OCI-LY7 (cell line): Measurements from ENCODE around the gene SSTR5. TPM values are rescaled to one million over a fixed set of nuclear protein-coding genes. Genes with fewer than 3 reads are reported as not detected.

Source experiments
- BruUV-seq: library from RNA; stranded (reverse); fragments of 400-500 nt; replicated peaks from 2 replicates; lab custom pipeline; 2021; lab: Mats Ljungman, UMichigan
- CTCF ChIA-PET: fragments of 300-600 bp; sonication (Branson Sonifier 250); formaldehyde crosslinking; loops from one replicate; lab custom pipeline; 2022; ENCODE audit warnings: antibody characterized with exemption; ENCODE audit not compliant: unreplicated experiment; lab: Charles Lee
- POLR2A ChIA-PET: fragments of 300-600 bp; sonication (Branson Sonifier 250); formaldehyde crosslinking; loops from one replicate; lab custom pipeline; 2022; ENCODE audit warnings: antibody characterized with exemption; lab: Charles Lee
- DNase-seq: peaks from one replicate; pipeline ENCODE4 v3.0.0-alpha.2; 2015; ENCODE audit warnings: low spot score
- H2AFZ ChIP-seq: fragments of 200-600 bp; sonication (generic), shearing (Covaris generic); 2 replicates; pipeline ENCODE4 v1.6.1; 2014; ENCODE audit warnings: mild to moderate bottlenecking, antibody characterized with exemption, low read length, moderate library complexity
- H3K27ac ChIP-seq: fragments of 200-600 bp; sonication (generic); 2 replicates; pipeline ENCODE4 v1.5.1; 2014; ENCODE audit warnings: mixed run types, low read depth, mild to moderate bottlenecking, moderate library complexity, low read length, inconsistent platforms; ENCODE audit not compliant: poor library complexity, severe bottlenecking
- H3K36me3 ChIP-seq: fragments of 200-600 bp; sonication (generic); 2 replicates; pipeline ENCODE4 v1.6.1; 2014; ENCODE audit warnings: mild to moderate bottlenecking, antibody characterized with exemption, low read length, moderate library complexity, mixed read lengths; ENCODE audit not compliant: insufficient read depth
- H3K4me1 ChIP-seq: fragments of 200-600 bp; sonication (generic); 2 replicates; pipeline ENCODE4 v1.5.1; 2014; ENCODE audit warnings: mild to moderate bottlenecking, low read length; ENCODE audit not compliant: insufficient read depth, poor library complexity, severe bottlenecking
- H3K4me2 ChIP-seq: fragments of 200-600 bp; sonication (generic); 2 replicates; pipeline ENCODE4 v1.6.1; 2014; ENCODE audit warnings: mild to moderate bottlenecking, low read length
- H3K4me3 ChIP-seq: fragments of 200-600 bp; sonication (generic); 2 replicates; pipeline ENCODE4 v1.5.1; 2014; ENCODE audit warnings: mild to moderate bottlenecking, low read depth, low read length; ENCODE audit not compliant: poor library complexity, severe bottlenecking
- H3K79me2 ChIP-seq: fragments of 200-600 bp; sonication (generic); 2 replicates; pipeline ENCODE4 v1.6.1; 2016; ENCODE audit warnings: low read depth, mild to moderate bottlenecking, low read length, moderate library complexity, mixed read lengths; ENCODE audit not compliant: insufficient read depth
- H3K9me2 ChIP-seq: fragments of 200-600 bp; sonication (generic); 2 replicates; pipeline ENCODE4 v1.6.1; 2016; ENCODE audit warnings: mild to moderate bottlenecking, low read length, mixed read lengths; ENCODE audit not compliant: insufficient read depth
- H3K9me3 ChIP-seq: fragments of 200-600 bp; sonication (generic); 2 replicates; pipeline ENCODE4 v1.6.1; 2014; ENCODE audit warnings: mild to moderate bottlenecking, mixed run types, low read length, mixed read lengths
- H4K20me1 ChIP-seq: fragments of 200-600 bp; sonication (generic); 2 replicates; pipeline ENCODE4 v1.6.1; 2014; ENCODE audit warnings: mild to moderate bottlenecking, antibody characterized with exemption, low read length, moderate library complexity, mixed read lengths; ENCODE audit not compliant: insufficient read depth
- CTCF ChIP-seq: fragments of 200-600 bp; sonication (generic); conservative IDR thresholded peaks from 2 replicates; pipeline ENCODE4 v1.5.1; 2014; ENCODE audit warnings: mild to moderate bottlenecking, antibody characterized with exemption, low read length, moderate library complexity, mixed read lengths
- EZH2phosphoT487 ChIP-seq: fragments of 200-600 bp; sonication (generic); IDR thresholded peaks from 2 replicates; pipeline ENCODE4 v1.6.1; 2018; ENCODE audit warnings: low read depth, borderline replicate concordance, mild to moderate bottlenecking, mixed run types, antibody characterized with exemption, low read length, moderate library complexity, mixed read lengths
- intact Hi-C: fragments of 100-400 bp; cut with micrococcal nuclease; formaldehyde crosslinking; loops from one replicate; pipeline ENCODE4 v1.10.0; 2022; ENCODE audit not compliant: unreplicated experiment
- total RNA-seq, 2 experiments: library from RNA; depleted of rRNA in 1 of 2; stranded (reverse); fragments of >200 nt in 1 of 2; shearing (Covaris generic) in 1 of 2; gene quantifications; 2 replicates each; pipeline ENCODE4 v1.2.3, GENCODE V29; 2014 to 2022

The SSTR5 gene
- total RNA-seq, 2 experiments from 2014 or later = not detected

GRCh38 chr16:1070084-1070863, 2.3 kb upstream of the SSTR5 start:
- no peak for DNase-seq
- Histone ChIP-seq H2AFZ (no peak overlapping the region), H3K79me2 (no peaks in the 10 kb centered on the region), H3K9me2 (no peaks in the 10 kb centered on the region), H3K4me2 (no peak overlapping the region), H3K27ac (no peak overlapping the region), H3K9me3 (no peaks in the 10 kb centered on the region), H4K20me1 (no peaks in the 10 kb centered on the region), H3K36me3 (no peaks in the 10 kb centered on the region), H3K4me3 (no peak overlapping the region), H3K4me1 (no peaks in the 10 kb centered on the region)
- TF ChIP-seq CTCF (no peak), EZH2phosphoT487 (no peak)
- intact Hi-C loops = no loop called here
- ChIA-PET CTCF (no interaction called here), POLR2A (no interaction called here)
- no TSS peak for BruUV-seq

- intact Hi-C loops = no loop called here
- Histone ChIP-seq H3K4me1 (no peaks in the 10 kb centered on the region), H3K4me2 (no peak overlapping the region), H3K4me3 (no peak overlapping the region), H3K27ac (no peak overlapping the region), H4K20me1 (no peaks in the 10 kb centered on the region), H3K9me2 (no peaks in the 10 kb centered on the region), H3K9me3 (no peaks in the 10 kb centered on the region), H2AFZ (no peak overlapping the region), H3K79me2 (no peaks in the 10 kb centered on the region), H3K36me3 (no peaks in the 10 kb centered on the region)
- no TSS peak for BruUV-seq
- DNase-seq = no peak
- CTCF ChIA-PET = no interaction called here
- TF ChIP-seq EZH2phosphoT487 (no peak), CTCF (no peak)
- POLR2A ChIA-PET = no interaction called here
These were observed 1.6 kb upstream of the SSTR5 start for GRCh38 chr16:1070864-1071408.
